KMS-11 (cell line): Measurements from ENCODE around the gene STH.

ENCODE experiments used
- H2AFZ ChIP-seq: fragments of 200-600 bp; sonication (generic); 2 replicates; pipeline ENCODE4 v1.6.1; 2016; ENCODE audit warnings: antibody characterized with exemption, mixed run types, low read depth
- H3K27ac ChIP-seq: fragments of 200-600 bp; sonication (generic); 2 replicates; pipeline ENCODE4 v1.6.1; 2016; ENCODE audit warnings: mild to moderate bottlenecking, mixed run types
- H3K27me3 ChIP-seq: fragments of 200-600 bp; sonication (generic); 2 replicates; pipeline ENCODE4 v1.6.1; 2017; ENCODE audit warnings: mild to moderate bottlenecking, low read depth, mixed run types, moderate library complexity; ENCODE audit not compliant: insufficient read depth
- H3K36me3 ChIP-seq: fragments of 200-600 bp; sonication (generic); 2 replicates; pipeline ENCODE4 v1.6.1; 2017; ENCODE audit warnings: mild to moderate bottlenecking, mixed run types; ENCODE audit not compliant: insufficient read depth
- H3K4me1 ChIP-seq: fragments of 200-600 bp; sonication (generic); 2 replicates; pipeline ENCODE4 v1.6.1; 2016; ENCODE audit warnings: mild to moderate bottlenecking, low read depth, mixed run types; ENCODE audit not compliant: poor library complexity, severe bottlenecking
- H3K4me2 ChIP-seq: fragments of 200-600 bp; sonication (generic); 2 replicates; pipeline ENCODE4 v1.7.0; 2016; ENCODE audit warnings: mild to moderate bottlenecking, mixed run types
- H3K4me3 ChIP-seq: fragments of 200-600 bp; sonication (generic); IDR thresholded peaks from 2 replicates; pipeline ENCODE4 v1.6.1; 2017; ENCODE audit warnings: low read depth, low read length, mixed read lengths; ENCODE audit not compliant: insufficient read depth
- H3K79me2 ChIP-seq: fragments of 200-600 bp; sonication (generic); 2 replicates; pipeline ENCODE4 v1.6.1; 2016; ENCODE audit warnings: low read depth, mixed run types; ENCODE audit not compliant: insufficient read depth
- H3K9ac ChIP-seq: fragments of 200-600 bp; sonication (generic); 2 replicates; pipeline ENCODE4 v1.6.1; 2016; ENCODE audit warnings: mild to moderate bottlenecking, mixed run types
- H4K20me1 ChIP-seq: fragments of 200-600 bp; sonication (generic); 2 replicates; pipeline ENCODE4 v1.6.1; 2016; ENCODE audit warnings: mild to moderate bottlenecking, mixed run types; ENCODE audit not compliant: insufficient read depth
- CTCF ChIP-seq: fragments of 200-600 bp; sonication (generic); conservative IDR thresholded peaks from 2 replicates; pipeline ENCODE4 v1.6.1; 2017; ENCODE audit warnings: low read depth, mild to moderate bottlenecking, antibody characterized with exemption, low read length, moderate library complexity, mixed read lengths

STH gene

GRCh38 chr17:46030752-46031151 lies 31.7 kb downstream of the STH start:
- Histone ChIP-seq H2AFZ (no peak overlapping the region), H4K20me1 (no peaks in the 10 kb centered on the region), H3K36me3 (no peaks in the 10 kb centered on the region), H3K9ac (no peak overlapping the region), H3K27ac (no peak overlapping the region), H3K4me2 (no peak overlapping the region), H3K4me3 (no peak overlapping the region), H3K79me2 (no peaks in the 10 kb centered on the region), H3K27me3 (no peaks in the 10 kb centered on the region), H3K4me1 (peaks cover 61% of the 10 kb centered on the region)
- TF ChIP-seq CTCF: no peak

GRCh38 chr17:46031440-46031839 lies 32.4 kb downstream of the STH start:
- TF ChIP-seq CTCF: no peak
- no peaks in the 10 kb centered on the region for H3K36me3 ChIP-seq
- no peak overlapping the region for H3K4me2 ChIP-seq

GRCh38 chr17:46031920-46032319 lies 32.9 kb downstream of the STH start:
- no peak overlapping the region for H3K4me2 ChIP-seq
- H3K36me3 ChIP-seq: no peaks in the 10 kb centered on the region
- H3K4me1 ChIP-seq: peaks cover 61% of the 10 kb centered on the region
- H3K9ac ChIP-seq: no peak overlapping the region
- H3K27ac ChIP-seq: no peak overlapping the region
- H3K27me3 ChIP-seq: no peaks in the 10 kb centered on the region
- H2AFZ ChIP-seq: no peak overlapping the region
- H3K79me2 ChIP-seq: no peaks in the 10 kb centered on the region
- TF ChIP-seq CTCF: no peak
- no peak overlapping the region for H3K4me3 ChIP-seq
- H4K20me1 ChIP-seq: no peaks in the 10 kb centered on the region

More at GRCh38 chr17:46031440-46031839, 32.4 kb downstream of the STH start:
- Histone ChIP-seq H4K20me1 (no peaks in the 10 kb centered on the region), H3K27me3 (no peaks in the 10 kb centered on the region), H3K79me2 (no peaks in the 10 kb centered on the region), H3K27ac (no peak overlapping the region), H3K9ac (no peak overlapping the region), H3K4me1 (peaks cover 61% of the 10 kb centered on the region), H2AFZ (no peak overlapping the region), H3K4me3 (no peak overlapping the region)

- no peak for TF ChIP-seq CTCF
- H3K36me3 ChIP-seq: no peaks in the 10 kb centered on the region
- no peak overlapping the region for H3K27ac ChIP-seq
- H3K4me2 ChIP-seq: no peak overlapping the region
- no peaks in the 10 kb centered on the region for H4K20me1 ChIP-seq
- H3K27me3 ChIP-seq: no peaks in the 10 kb centered on the region
- no peaks in the 10 kb centered on the region for H3K79me2 ChIP-seq
- H3K4me3 ChIP-seq: no peak overlapping the region
- no peak overlapping the region for H2AFZ ChIP-seq
- H3K4me1 ChIP-seq: peaks cover 61% of the 10 kb centered on the region
- H3K9ac ChIP-seq: no peak overlapping the region
Measured at GRCh38 chr17:46032909-46033308, 33.9 kb downstream of the STH start.
